Lung (tissue), 16 donors: ENCODE results near the gene YBX2. TPM values are rescaled to one million over a fixed set of nuclear protein-coding genes. Genes with fewer than 3 reads are reported as not detected.
A peak's percentile ranks its signal among the peaks of the same experiment; 100 is the strongest.

Experiments used
- ATAC-seq: fragments of 200-7000 bp; cut with Tn5 transposase; one replicate; pipeline ENCODE4 v1.9.1; 2020; ENCODE audit warnings: moderate number of reproducible peaks; ENCODE audit not compliant: insufficient read depth, low FRiP score
- DNase-seq, 3 donors: peaks; one replicate each; pipeline ENCODE4 v3.0.0-alpha.2; 2013 to 2017
- H3K27ac ChIP-seq, 2 donors: one replicate each; pipeline ENCODE4 v1.5.1; 2013; ENCODE audit warnings: mild to moderate bottlenecking in 2 of 2, moderate library complexity in 2 of 2, control low read depth in 1 of 2, inconsistent platforms in 1 of 2, low read depth in 1 of 2, low read length in 1 of 2
- H3K27me3 ChIP-seq, 3 donors: one replicate each; pipeline ENCODE4 v1.5.1; 2013; ENCODE audit warnings: low read length in 2 of 3; ENCODE audit not compliant: control insufficient read depth in 3 of 3, insufficient read depth in 3 of 3
- H3K36me3 ChIP-seq, 4 donors: one replicate each; pipeline ENCODE4 v1.5.1; 2013; ENCODE audit warnings: low read length in 4 of 4, mild to moderate bottlenecking in 1 of 4, moderate library complexity in 1 of 4; ENCODE audit not compliant: control insufficient read depth in 4 of 4, insufficient read depth in 4 of 4
- H3K4me1 ChIP-seq, 5 donors: one replicate each; pipeline ENCODE4 v1.5.1; 2013; ENCODE audit warnings: low read length in 5 of 5, mild to moderate bottlenecking in 2 of 5, moderate library complexity in 1 of 5; ENCODE audit not compliant: control insufficient read depth in 5 of 5, insufficient read depth in 5 of 5
- H3K4me3 ChIP-seq: one replicate; pipeline ENCODE4 v1.5.1; 2013; ENCODE audit warnings: mild to moderate bottlenecking, control low read depth, moderate library complexity
- H3K9ac ChIP-seq, 2 donors: one replicate each; pipeline ENCODE4 v1.5.1; 2013; ENCODE audit warnings: low read length in 2 of 2, control low read depth in 1 of 2; ENCODE audit not compliant: insufficient read depth in 1 of 2
- H3K9me3 ChIP-seq, 4 donors: one replicate each; pipeline ENCODE4 v1.5.1; 2013; ENCODE audit warnings: low read length in 3 of 4, mild to moderate bottlenecking in 1 of 4, moderate library complexity in 1 of 4; ENCODE audit not compliant: control insufficient read depth in 4 of 4, insufficient read depth in 3 of 4
- CTCF ChIP-seq: IDR thresholded peaks from 2 replicates; pipeline ENCODE4 v1.5.1; 2012; ENCODE audit warnings: mild to moderate bottlenecking; ENCODE audit errors: control extremely low read depth, extremely low read depth
- WGBS, 2 donors: extraction: QIAGEN DNeasy Blood & Tissue Kit; methylation state at CpG; one replicate each; pipeline ENCODE4 v1.1.7; 2013; 5-methylcytosine and 5-hydroxymethylcytosine counted together
- long read RNA-seq, 5 donors: transcript quantifications; one replicate each; lab custom pipeline, GENCODE V29; 2026
- polyA plus RNA-seq, 2 donors: library from polyadenylated mRNA; stranded (reverse); fragments of 200-250 nt; gene quantifications; one replicate each; pipeline ENCODE4 v1.2.1, GENCODE V29; 2013
- total RNA-seq, 2 donors: library from RNA; depleted of rRNA in 1 of 2; stranded (reverse); fragments of >200 nt in 1 of 2; gene quantifications; one replicate each; pipeline ENCODE4 v1.2.1, GENCODE V29; 2014 to 2021
- donor health status: control.
- donor health status: control.
- donor health status: Bipolar disorder and iron deficiency.
- donor health status: healthy.
- donor health status: DM: yes; HTN: yes; CAD: no.

YBX2 gene
- total RNA-seq: under 1 TPM; 0.28 to 0.57 TPM
- under 1 TPM; 0.03 to 0.53 TPM for polyA plus RNA-seq
- long read RNA-seq, donor 1, partial matches to known transcripts: 0 of 1 reads
- long read RNA-seq, donor 1, other reads (novel, unspliced or antisense): 0 of 1 reads
- long read RNA-seq, donor 2, full-length matches to known transcripts: 1 of 1 reads
- long read RNA-seq, donor 2, partial matches to known transcripts: 0 of 1 reads
- long read RNA-seq, donor 2, other reads (novel, unspliced or antisense): 0 of 1 reads
- long read RNA-seq, donor 3: 0 reads
- long read RNA-seq, donor 4: 0 reads
- long read RNA-seq, donor 5: 0 reads

GRCh38 chr17:7294614-7295153, at the start of gene YBX2:
TSS of gene YBX2 (minus strand) at chr17:7294639. CDS start at chr17:7294500, 139 bp downstream.
- H3K27ac ChIP-seq: no peak within 1 kb of the TSS
- WGBS, 2 donors: 1 to 3% methylated on average over 44 to 57 of the region's 57 CpGs
- H3K9ac ChIP-seq: no peak within 1 kb of the TSS
- peaks cover 0 to 37% (median 22%) of the 10 kb centered on the region in 3 donors for H3K27me3 ChIP-seq
- no peaks in the 10 kb centered on the region for H3K9me3 ChIP-seq
- H3K36me3 ChIP-seq: no peaks in the 10 kb centered on the region
- no peak within 1 kb of the TSS for H3K4me3 ChIP-seq
- ATAC-seq (no peak), DNase-seq (peak in 2 of 3 donors; percentile 40 to 66)
- TF ChIP-seq CTCF: no peak
- H3K4me1 ChIP-seq: peaks cover 2 to 14% (median 11%) of the 10 kb centered on the region in 5 donors

GRCh38 chr17:7343250-7343649, 48.8 kb upstream of the YBX2 start:
- no peak for ATAC-seq
- TF ChIP-seq CTCF: no peak
- H3K4me3 ChIP-seq: no peak overlapping the region
- no peaks in the 10 kb centered on the region for H3K9me3 ChIP-seq
- H3K36me3 ChIP-seq: no peaks in the 10 kb centered on the region
- H3K9ac ChIP-seq: no peak overlapping the region
- H3K27ac ChIP-seq: no peak overlapping the region
- DNase-seq: no peak
- no peaks in the 10 kb centered on the region for H3K4me1 ChIP-seq
- H3K27me3 ChIP-seq: no peaks in the 10 kb centered on the region
- WGBS, 2 donors: 76 to 86% methylated on average over 15 of the region's 15 CpGs

- no peak overlapping the region for H3K27ac ChIP-seq
- H3K27me3 ChIP-seq: peaks cover 0 to 3% (median 0%) of the 10 kb centered on the region in 3 donors
- peaks cover 0 to 1% (median 0%) of the 10 kb centered on the region in 5 donors for H3K4me1 ChIP-seq
- no peak overlapping the region for H3K4me3 ChIP-seq
- ATAC-seq: no peak
- no peak for TF ChIP-seq CTCF
- H3K9me3 ChIP-seq: no peaks in the 10 kb centered on the region
- H3K9ac ChIP-seq: no peak overlapping the region
- no peak for DNase-seq
- 86 to 94% methylated on average over 13 of the region's 13 CpGs for WGBS, 2 donors
- H3K36me3 ChIP-seq: no peaks in the 10 kb centered on the region
These were observed 47.4 kb upstream of the YBX2 start for GRCh38 chr17:7341842-7342241.
